ENCODE data around the gene LRRC18.

Gene LRRC18

DNA sequence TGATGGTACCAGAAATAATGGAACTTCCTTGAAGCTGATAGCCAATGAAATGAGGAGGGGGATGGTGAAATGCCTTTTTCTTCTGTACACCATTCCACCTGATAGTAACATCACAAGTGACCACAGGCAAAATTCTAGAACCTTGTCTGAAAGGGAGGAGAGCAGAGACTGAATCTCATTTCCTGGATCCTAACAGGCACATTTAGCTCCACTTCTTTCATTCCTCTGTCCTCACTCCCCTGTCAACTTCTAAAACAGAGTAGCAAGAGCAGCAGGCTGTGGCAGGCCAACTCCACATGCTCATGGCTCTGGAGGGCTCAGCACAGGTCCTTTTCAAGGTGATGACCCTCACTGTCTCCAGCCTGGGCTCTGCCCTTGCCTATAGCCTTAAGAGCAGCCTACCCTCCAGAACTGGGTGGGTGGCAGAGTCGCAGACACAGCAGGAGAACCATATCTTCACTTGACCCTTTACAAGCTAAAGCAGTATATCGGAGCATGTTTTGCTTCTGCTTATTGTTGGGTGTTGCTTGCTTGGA lies at the start of gene LRRC18:
Gene LRRC18 (minus strand): TSS at position 51 of the 536 bp plus-strand sequence. CDS start 25,685 bp downstream, outside the sequence.
- no peak for DNase-seq

DNA sequence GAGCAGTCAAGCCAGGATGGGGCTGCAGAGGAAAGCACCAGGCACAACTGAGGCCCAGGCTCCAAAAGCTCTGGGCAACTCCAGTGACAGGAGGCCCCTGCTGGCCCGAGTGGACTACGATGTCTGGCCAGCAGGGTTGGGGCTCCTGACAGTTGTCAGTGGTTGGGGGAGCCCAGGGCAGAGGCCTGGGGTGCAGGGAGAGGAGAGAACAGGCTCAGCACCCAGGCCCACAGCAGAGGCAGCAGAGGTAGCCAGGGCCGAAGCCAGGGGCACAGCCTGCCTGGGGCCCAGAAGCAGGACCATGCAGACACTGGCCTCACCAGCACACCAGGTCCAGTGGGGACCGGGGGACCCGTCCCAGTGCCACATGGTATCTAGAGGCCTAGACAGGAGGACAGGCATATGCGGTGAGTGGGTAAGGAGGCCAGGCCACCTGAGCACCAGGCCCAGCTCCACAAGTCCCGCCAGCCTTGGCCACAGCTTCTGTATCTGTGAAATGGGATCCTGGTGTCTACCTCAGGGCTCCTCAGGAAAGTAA lies 46.0 kb upstream of the LRRC18 start:
- DNase-seq: no peak

DNA sequence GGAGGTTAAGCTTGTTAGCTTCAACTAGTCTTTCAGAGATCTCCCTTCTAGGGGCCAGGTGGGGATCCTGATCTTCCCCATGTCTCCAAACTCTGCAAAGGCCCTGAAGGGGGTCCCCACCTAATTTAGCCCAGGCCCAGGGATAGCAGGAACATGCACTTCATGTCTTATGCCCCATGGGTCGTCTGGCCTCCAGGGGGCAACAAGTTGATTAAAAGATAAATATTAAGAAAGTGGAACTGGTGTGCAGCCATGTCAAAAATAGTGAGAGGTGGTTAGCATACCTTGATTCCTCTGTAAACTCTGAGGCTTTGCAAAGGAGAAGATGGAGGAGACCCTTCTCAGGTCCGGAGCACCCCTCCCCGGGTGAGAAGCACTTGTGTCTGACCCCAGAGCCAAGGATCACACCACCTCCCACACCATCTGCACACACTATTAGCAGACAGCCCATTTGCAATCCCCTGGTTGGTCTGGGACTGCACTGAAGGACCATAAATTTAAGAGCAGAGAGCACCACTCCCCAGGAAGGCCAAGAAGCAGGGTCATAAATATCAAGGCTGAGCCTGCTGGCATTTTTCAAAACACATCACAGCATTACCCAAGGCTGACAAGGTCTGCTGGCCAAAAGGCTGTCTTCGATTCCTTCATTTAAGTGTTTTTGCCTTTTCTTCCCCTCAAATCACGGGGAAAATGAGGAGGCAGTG lies 44.2 kb upstream of the LRRC18 start:
- DNase-seq: peak; percentile 21

GRCh38 chr10:48982584-48982983 lies 42.9 kb upstream of the LRRC18 start:
- no peak for DNase-seq

DNA sequence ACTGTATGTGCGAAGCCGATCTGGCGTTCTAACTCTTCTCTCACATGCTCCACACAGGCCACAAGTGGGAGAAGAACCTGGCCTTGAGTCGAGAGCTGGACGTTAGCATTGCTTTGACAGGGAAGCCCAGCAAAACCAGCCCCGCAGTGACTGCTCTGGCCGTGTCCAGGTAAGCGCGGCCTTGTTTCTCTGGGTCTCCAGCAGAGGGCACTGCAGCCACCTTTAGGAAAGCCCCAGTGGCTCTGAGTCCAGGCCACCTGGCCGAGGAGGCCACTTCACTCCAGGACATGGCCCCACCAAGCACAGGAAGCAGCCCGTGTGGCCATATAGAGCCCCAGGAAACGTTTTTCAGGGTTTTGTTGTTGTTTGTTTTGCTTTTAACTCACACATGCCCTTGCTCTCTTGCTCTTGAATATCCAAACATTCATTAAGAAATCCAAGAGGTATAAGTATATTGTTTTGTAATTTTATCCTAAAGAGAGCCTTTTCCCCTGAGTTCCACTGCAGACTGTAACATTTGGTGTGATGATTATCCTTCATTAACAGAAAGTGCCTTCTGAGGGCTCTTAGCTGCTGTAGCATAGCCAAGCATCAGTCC lies 41.8 kb upstream of the LRRC18 start:
- peak; percentile 70 for DNase-seq

GRCh38 chr10:48978318-48978717 lies 38.7 kb upstream of the LRRC18 start:
- no peak for DNase-seq

GRCh38 chr10:48976196-48976595 lies 36.6 kb upstream of the LRRC18 start:
- peak; percentile 22 for DNase-seq

DNA sequence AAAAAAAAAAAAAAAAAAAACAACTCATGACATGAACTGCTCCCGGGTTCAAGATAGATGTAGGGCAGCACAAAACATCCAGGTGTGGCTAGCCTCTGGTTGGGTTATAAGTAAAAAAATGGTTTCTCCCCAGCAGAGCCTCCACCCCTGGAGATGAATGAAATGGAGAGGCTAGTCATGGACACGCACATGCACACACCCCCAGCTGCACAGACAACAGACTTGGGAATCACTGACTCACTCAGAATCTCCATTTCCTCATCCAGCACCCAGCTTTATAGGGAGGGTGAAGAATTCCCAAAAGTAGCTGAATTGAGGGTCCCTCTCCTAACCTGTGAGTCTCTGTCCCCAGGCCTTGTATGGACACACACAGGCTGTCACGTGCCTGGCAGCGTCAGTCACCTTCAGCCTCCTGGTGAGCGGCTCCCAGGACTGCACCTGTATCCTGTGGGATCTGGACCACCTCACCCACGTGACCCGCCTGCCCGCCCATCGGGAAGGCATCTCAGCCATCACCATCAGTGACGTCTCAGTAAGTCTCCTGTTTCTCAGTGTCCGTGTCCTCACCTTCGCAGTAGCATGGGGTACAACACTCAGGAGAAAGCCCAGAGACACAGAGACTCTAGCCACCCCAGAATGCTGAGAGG lies 35.0 kb upstream of the LRRC18 start:
- DNase-seq: no peak

DNA sequence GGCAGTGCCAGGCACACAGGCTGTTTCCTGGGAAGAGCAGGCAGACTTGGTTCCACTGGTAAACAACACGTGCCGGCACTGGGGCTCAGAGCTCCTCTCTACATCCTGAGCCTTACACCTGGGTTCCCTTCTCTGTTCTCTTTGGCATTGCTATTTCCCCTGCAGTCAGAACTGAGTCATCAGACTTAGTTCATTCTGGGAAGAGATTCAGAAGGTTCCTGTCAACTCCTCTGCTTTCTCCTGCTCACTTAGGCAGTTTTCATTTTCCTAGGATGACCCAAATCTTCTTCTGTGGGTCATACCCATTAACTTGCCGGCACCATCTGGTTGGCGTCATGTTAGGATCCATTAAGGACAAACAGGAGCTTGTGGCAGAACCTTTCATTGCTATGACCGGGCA lies 33.4 kb upstream of the LRRC18 start:
- no peak for DNase-seq

DNA sequence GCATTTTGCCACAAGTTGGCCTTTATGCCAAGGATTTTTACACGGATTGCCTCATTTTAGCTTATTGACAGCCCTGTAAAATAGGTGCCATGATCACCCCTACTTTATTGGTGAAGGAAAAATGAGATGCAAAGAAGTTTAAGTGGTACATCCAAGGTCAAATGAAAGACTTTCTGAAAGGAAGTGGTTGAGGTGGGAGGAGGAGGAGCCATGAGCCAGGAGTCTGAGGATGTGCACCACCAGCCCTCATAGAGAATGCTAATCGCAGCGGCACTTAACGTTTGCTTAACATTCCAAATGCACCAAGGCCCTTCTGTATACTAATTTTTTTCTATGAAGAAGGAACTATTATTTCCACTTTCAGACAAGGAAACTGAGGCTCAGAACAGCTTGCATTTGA lies 31.0 kb upstream of the LRRC18 start:
- no peak for DNase-seq

- DNase-seq: no peak
These were observed 30.4 kb upstream of the LRRC18 start for GRCh38 chr10:48970046-48970445.

GRCh38 chr10:48968036-48968435 lies 28.4 kb upstream of the LRRC18 start:
- DNase-seq: no peak

- no peak for DNase-seq
These were observed 25.8 kb upstream of the LRRC18 start for GRCh38 chr10:48965460-48965859.

DNA sequence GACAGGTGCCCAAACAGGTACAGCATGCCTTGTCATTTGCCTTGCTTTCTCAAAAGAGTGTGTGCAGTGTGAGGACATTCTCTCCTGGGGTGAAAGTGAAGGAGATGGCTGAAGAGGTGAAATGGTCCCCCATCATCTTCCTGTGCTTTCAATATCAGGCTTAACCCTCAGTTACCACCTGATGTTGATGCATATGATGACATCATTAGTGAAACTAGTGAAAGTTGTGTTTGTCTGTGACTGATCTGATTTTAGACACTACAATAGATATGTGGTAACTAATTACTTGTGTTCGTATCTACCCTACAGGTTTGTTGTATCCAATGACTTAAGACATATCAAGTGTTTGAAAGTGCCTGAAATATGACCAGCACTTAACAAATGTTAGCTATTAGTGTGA lies 24.4 kb upstream of the LRRC18 start:
- DNase-seq: no peak

DNA sequence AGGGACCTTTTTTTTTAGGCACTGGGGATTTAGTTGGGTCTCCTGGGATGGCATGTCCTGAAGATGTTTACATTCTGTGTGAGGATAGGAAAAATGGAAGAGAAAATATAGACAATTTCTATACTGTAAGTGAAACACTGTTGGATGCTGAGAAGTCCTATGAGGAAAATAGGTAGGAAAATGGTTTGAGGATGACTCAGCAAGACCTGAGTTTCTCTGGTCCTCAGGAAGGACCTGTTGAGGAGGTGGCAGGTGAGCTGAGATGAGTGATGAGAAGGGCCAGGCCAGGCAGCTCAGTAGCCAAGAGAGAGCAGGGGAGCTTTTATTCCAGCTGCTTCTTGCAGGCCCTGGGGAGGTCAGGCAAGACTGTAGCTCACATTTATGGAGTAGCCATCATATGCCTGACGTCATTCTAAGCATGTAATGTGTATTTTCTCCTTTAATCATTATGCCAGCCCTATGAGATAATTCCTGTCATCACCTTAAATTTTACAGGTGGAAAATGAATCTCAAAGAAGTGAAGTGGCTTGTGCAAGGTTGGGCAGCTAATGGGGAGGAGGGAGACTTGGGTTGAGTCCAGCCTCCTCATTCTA lies 19.1 kb upstream of the LRRC18 start:
- no peak for DNase-seq

- no peak for DNase-seq
These were observed 17.9 kb upstream of the LRRC18 start for GRCh38 chr10:48957361-48958151.

- DNase-seq: no peak
These were observed 12.1 kb upstream of the LRRC18 start for GRCh38 chr10:48951707-48952106.

DNA sequence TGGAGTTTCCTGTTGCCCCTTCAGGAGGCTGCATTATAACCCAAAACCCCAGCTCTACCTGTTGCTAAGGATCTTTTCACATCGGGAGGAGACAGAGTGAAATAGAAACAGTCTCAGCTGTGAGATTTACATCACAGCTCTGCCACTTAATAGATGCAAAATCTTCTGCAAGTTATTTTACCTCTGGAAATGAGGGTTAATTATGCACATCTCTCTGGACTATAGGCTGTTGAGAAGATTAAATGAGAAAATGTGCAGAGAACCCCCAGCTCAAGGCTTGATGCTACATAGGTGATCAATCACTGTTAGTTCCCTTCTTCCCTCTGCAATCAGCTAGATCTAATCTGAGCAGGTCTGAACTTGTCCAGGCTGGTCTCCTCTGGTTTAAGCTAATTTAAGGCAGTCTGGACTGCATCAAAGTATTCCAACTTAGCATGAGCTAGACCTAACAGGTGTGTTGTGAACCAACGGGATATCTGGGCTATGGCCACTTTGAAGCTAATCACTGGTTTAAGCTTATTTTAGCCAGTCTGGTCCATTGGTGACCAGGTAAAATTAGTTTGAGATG lies 8.9 kb upstream of the LRRC18 start:
- DNase-seq: no peak

- no peak for DNase-seq
These were observed 8.2 kb upstream of the LRRC18 start for GRCh38 chr10:48947690-48948469.

DNA sequence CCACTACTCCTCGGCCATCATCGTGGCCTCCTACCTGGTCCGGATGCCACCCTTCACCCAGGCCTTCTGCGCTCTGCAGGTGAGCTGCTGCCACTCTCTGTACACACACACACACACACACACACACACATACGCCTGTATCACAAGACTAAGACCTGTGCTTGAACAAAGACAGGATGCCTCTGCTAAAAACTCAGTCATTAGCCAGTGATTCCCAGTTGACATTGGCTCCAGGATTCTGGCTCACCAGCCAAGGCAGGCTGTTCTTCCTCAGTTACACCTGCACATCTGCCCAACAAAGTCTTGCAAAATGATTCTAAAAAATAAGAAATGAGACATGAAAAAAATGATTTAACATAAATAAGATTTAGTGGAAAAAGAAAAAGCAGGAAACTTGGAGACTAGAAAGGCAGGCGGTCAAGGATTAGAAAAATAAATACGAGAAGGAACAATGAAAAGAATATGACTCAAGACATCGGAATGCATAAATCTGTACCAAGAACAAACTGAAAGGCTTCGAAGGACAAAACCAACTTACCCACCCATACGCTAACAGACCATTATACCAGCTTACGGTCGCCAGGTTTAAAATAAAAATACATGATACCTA lies 7.4 kb upstream of the LRRC18 start:
- DNase-seq: no peak

GRCh38 chr10:48946332-48946731 lies 6.7 kb upstream of the LRRC18 start:
- no peak for DNase-seq

Data from hematopoietic multipotent progenitor cell treated with erythropoietin and hydrocortisone succinate and interleukin-3 and kit ligand, for 6 days (in vitro differentiated cells).